Esophagus muscularis mucosa (tissue), 4 donors: ENCODE measurements around the gene ETFDH. TPM values are rescaled to one million over a fixed set of nuclear protein-coding genes. Genes with fewer than 3 reads are reported as not detected.
A peak's percentile ranks its signal among the peaks of the same experiment; 100 is the strongest.

Source experiments
- DNase-seq: peaks from one replicate; pipeline ENCODE4 v3.0.0-alpha.2; 2017; ENCODE audit errors: extremely low spot score
- H3K27ac ChIP-seq, 4 donors: fragments of 200-600 bp; sonication (generic); replicated peaks in 1 of 4; 1 replicate in 3 of 4; 2 replicates in 1 of 4; pipeline ENCODE4 v1.5.1; 2016 to 2019; ENCODE audit warnings: mild to moderate bottlenecking in 1 of 4
- H3K27me3 ChIP-seq, 4 donors: fragments of 200-600 bp; sonication (generic); one replicate each; pipeline versions ENCODE4 v1.5.1 to v1.6.0; 2016 to 2019
- H3K36me3 ChIP-seq, 4 donors: fragments of 200-600 bp; sonication (generic); one replicate each; pipeline ENCODE4 v1.5.1; 2016 to 2019
- H3K4me1 ChIP-seq, 4 donors: fragments of 200-600 bp; sonication (generic); one replicate each; pipeline ENCODE4 v1.5.1; 2016 to 2019
- H3K4me3 ChIP-seq, 4 donors: fragments of 200-600 bp; sonication (generic); 1 replicate in 2 of 4; 2 replicates in 2 of 4; pipeline ENCODE4 v1.5.1; 2016 to 2019; ENCODE audit warnings: mild to moderate bottlenecking in 4 of 4, moderate library complexity in 1 of 4
- H3K9me3 ChIP-seq, 4 donors: fragments of 200-600 bp; sonication (generic); 1 replicate in 3 of 4; 2 replicates in 1 of 4; pipeline ENCODE4 v1.5.1; 2016 to 2019
- EP300 ChIP-seq: sonication (generic); formaldehyde crosslinking; IDR thresholded peaks from one replicate; pipeline ENCODE4 v1.6.1; 2017; ENCODE audit warnings: antibody characterized with exemption
- POLR2A ChIP-seq: fragments of 450-650 bp; IDR thresholded peaks from one replicate; pipeline ENCODE4 v1.6.1; 2017; ENCODE audit warnings: antibody characterized with exemption, moderate library complexity, mild to moderate bottlenecking, low read depth
- POLR2AphosphoS5 ChIP-seq, 2 donors: sonication (generic); formaldehyde crosslinking; IDR thresholded peaks; one replicate each; pipeline ENCODE4 v1.6.1; 2017; ENCODE audit warnings: antibody characterized with exemption in 2 of 2
- WGBS: methylation state at CpG from one replicate; pipeline ENCODE4 v1.1.5; 2018; 5-methylcytosine and 5-hydroxymethylcytosine counted together
- intact Hi-C: fragments of 100-400 bp; cut with DNase I; formaldehyde crosslinking; loops from one replicate; pipeline ENCODE4 v1.15.1; 2023
- total RNA-seq, 4 donors: library from RNA; depleted of rRNA; stranded (reverse); fragments of >200 nt; gene quantifications; one replicate each; pipeline versions ENCODE4 v1.1.0 to v1.2.1, GENCODE V29; 2016
- TF ChIP-seq, protein P1 (sequence below), 3 experiments: fragments of 200-600 bp in 2 of 3; fragments of 450-650 bp in 1 of 3; sonication (generic) in 2 of 3; IDR thresholded peaks; one replicate each; pipeline ENCODE4 v1.5.1; 2017 to 2019; ENCODE audit warnings: antibody characterized with exemption in 3 of 3, mild to moderate bottlenecking in 2 of 3, moderate library complexity in 1 of 3

ETFDH gene
- total RNA-seq, 4 donors from 2014 or later, result 33.4 to 40.1 (median 35.6) TPM

DNA sequence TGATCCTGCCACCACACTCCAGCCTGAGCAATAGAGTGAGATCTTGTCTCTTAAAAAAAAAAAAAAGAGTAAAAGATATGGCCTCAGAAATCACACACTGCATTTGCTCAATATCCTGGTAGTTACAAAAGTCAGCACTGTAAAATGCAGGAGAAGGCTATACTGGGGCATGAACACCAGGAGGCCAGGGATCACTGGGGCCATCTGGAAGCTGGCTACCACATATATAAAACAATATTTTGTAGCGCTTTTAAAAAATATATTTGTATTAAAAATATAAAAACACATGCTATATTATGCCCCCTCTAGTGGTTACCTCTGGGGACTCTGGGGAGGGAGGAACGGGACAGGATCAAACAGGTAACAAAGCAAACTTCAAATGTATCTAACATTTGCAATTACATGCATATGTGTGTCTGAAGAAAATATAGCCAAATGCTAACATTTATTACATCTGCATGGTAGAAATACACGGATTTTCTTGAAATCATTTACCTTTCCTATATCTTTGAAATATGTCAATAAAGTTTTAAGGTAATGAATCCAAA, 4.4 kb upstream of the ETFDH start:
- WGBS, result 78% methylated on average over 3 of the region's 3 CpGs
- H3K9me3 ChIP-seq, result no peaks in the 10 kb centered on the region
- TF ChIP-seq, protein P1, sequence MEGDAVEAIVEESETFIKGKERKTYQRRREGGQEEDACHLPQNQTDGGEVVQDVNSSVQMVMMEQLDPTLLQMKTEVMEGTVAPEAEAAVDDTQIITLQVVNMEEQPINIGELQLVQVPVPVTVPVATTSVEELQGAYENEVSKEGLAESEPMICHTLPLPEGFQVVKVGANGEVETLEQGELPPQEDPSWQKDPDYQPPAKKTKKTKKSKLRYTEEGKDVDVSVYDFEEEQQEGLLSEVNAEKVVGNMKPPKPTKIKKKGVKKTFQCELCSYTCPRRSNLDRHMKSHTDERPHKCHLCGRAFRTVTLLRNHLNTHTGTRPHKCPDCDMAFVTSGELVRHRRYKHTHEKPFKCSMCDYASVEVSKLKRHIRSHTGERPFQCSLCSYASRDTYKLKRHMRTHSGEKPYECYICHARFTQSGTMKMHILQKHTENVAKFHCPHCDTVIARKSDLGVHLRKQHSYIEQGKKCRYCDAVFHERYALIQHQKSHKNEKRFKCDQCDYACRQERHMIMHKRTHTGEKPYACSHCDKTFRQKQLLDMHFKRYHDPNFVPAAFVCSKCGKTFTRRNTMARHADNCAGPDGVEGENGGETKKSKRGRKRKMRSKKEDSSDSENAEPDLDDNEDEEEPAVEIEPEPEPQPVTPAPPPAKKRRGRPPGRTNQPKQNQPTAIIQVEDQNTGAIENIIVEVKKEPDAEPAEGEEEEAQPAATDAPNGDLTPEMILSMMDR (IDR thresholded peaks at IDR 0.05), result peak in 2 of 3 experiments; percentile 13 to 32
- TF ChIP-seq POLR2AphosphoS5 (IDR thresholded peaks at IDR 0.05), result no peak
- TF ChIP-seq POLR2A, result no peak
- TF ChIP-seq EP300, result no peak
- DNase-seq, result no peak
- H3K4me3 ChIP-seq, result no peak overlapping the region
- no peaks in the 10 kb centered on the region for H3K27me3 ChIP-seq
- H3K36me3 ChIP-seq, result no peaks in the 10 kb centered on the region
- H3K4me1 ChIP-seq, result peaks cover 7 to 15% (median 12%) of the 10 kb centered on the region in 4 donors
- no peak overlapping the region for H3K27ac ChIP-seq
- intact Hi-C loops, result no loop called here

DNA sequence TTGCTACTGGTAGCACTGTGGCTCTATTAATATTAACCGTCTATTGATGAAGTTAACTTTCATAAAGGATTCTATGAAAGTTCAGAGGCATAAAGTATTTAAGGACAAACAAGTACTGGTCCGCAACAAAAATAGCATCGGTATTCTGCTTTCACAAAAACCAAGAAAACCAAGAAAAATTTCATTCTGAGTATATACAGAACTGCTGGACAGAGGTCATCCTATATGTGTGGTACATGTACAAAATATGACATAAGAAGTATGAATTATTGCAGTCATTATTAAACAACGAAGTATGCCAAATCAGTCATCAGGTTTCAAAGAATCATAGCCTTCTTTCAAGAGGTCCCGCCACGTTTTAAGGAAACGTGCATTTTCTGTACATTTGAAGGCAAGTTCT, 2.8 kb upstream of the ETFDH start:
- 86% methylated on average over 7 of the region's 7 CpGs for WGBS
- Histone ChIP-seq H3K9me3 (no peaks in the 10 kb centered on the region), H3K36me3 (no peaks in the 10 kb centered on the region), H3K27ac (no peak overlapping the region), H3K27me3 (no peaks in the 10 kb centered on the region), H3K4me1 (peaks cover 11 to 30% (median 25%) of the 10 kb centered on the region in 4 donors), H3K4me3 (no peak overlapping the region)
- DNase-seq, result no peak
- intact Hi-C loops, result no loop called here
- TF ChIP-seq EP300 (no peak), POLR2A (no peak), POLR2AphosphoS5 (IDR thresholded peaks at IDR 0.05) (no peak)
- TF ChIP-seq, protein P1 (IDR thresholded peaks at IDR 0.05), result no peak

DNA sequence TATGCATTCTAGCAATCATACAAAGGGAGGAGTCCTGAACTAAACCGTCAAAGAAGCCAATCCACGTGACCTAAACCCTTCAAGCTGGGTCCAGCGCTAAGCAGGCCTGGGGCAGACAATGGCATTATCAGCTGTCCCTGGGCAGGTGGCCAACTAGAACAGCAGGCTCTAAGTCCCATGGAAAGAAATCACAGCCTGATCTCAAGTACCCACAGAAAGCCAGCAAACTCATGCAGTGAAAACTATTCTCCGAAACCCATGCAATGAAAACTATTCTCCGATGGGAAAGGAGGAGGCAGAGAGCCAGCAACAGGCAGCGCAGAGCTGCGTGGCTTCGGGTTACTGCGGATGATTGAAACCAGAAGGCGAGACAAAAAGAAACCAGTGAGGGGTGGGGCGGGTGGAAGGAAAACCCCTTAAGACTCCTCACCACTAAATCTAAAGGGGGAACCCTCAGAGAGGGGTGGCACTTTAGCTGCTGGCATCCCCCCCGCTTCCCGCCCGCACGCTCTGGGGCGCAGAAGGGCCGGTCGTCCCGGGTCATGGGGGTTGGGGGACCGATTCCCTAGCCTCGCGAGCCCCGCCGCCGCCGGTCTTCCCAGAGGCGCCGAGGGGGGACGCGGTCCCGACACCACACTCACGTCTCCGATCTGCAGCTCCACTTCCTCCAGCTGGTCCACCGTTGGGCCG, 976 bp upstream of the ETFDH start:
- under 1% methylated on average over 12 of the region's 35 CpGs for WGBS
- Histone ChIP-seq H3K27me3 (no peaks in the 10 kb centered on the region), H3K9me3 (no peaks in the 10 kb centered on the region), H3K36me3 (no peaks in the 10 kb centered on the region), H3K4me1 (peaks cover 11 to 33% (median 28%) of the 10 kb centered on the region in 4 donors), H3K4me3 (peak overlapping the region; percentile 79 to 88 (median 80)), H3K27ac (peak overlapping the region; percentile 93 to 97 (median 95))
- intact Hi-C loops, result loop anchor here (5.0 kb wide), 1 partner anchor 96 kb away; the partner anchor contains the start of gene FNIP2
- TF ChIP-seq POLR2AphosphoS5 (IDR thresholded peaks at IDR 0.05) (peak in 1 of 2 donors; percentile 33), POLR2A (no peak), EP300 (no peak)
- no peak for DNase-seq

DNA sequence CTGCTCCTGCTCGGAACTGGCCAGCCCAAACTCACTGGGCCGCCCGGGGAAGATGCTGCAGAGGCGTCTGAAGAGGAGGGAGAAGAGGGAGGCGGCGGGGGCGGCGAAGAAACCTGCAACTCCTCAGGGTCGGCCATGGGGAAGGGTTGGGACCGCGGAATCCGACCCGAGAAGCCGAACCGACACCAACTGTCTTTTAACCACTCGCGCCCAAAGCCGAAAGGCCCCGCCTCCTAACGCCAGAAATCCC, 506 bp upstream of the ETFDH start, which contains the start of gene C4orf46:
C4orf46 (minus strand) TSS at position 223 of the 250 bp plus-strand sequence; CDS start at position 137, 86 bp downstream.
- H3K36me3 ChIP-seq, result no peaks in the 10 kb centered on the region
- H3K27me3 ChIP-seq, result no peaks in the 10 kb centered on the region
- DNase-seq, result peak; percentile 92
- intact Hi-C loops, result loop anchor here (5.0 kb wide), 1 partner anchor 96 kb away; the partner anchor contains the start of gene FNIP2
- TF ChIP-seq, protein P1 (IDR thresholded peaks at IDR 0.05), result no peak
- TF ChIP-seq POLR2AphosphoS5 (IDR thresholded peaks at IDR 0.05), result no peak
- TF ChIP-seq POLR2A, result no peak
- no peak for TF ChIP-seq EP300
- H3K4me3 ChIP-seq, result peak within 1 kb of the TSS; percentile 79 to 88 (median 80)
- H3K4me1 ChIP-seq, result peaks cover 11 to 33% (median 30%) of the 10 kb centered on the region in 4 donors
- H3K27ac ChIP-seq, result peak within 1 kb of the TSS; percentile 93 to 97 (median 95)
- no peaks in the 10 kb centered on the region for H3K9me3 ChIP-seq
- WGBS, result 2% methylated on average over 13 of the region's 20 CpGs

DNA sequence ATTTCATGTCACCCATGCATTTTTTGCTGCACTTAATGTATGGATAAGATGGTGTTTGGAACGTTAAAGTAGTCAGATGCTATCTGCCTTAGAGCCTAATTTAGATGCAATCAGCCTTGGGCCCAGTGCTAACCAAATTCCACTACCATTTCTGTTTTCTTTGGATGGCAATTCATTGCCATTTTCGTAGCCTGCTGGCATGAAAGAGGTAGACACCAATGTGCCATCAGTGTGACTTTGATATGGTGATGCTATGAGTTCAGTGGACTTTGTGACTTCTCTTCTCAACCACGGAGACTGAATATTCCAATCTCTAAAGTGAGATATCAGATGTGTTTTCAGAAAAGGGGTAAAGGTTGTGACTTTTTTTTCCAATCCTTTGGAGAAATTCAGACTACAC, 1.5 kb downstream of the ETFDH start:
- TF ChIP-seq POLR2A (no peak), POLR2AphosphoS5 (IDR thresholded peaks at IDR 0.05) (no peak), EP300 (no peak)
- TF ChIP-seq, protein P1 (IDR thresholded peaks at IDR 0.05), result no peak
- intact Hi-C loops, result loop anchor here (5.0 kb wide), 1 partner anchor 94 kb away; the partner anchor contains the start of gene FNIP2
- H3K36me3 ChIP-seq, result no peaks in the 10 kb centered on the region
- no peaks in the 10 kb centered on the region for H3K27me3 ChIP-seq
- DNase-seq, result no peak
- no peak overlapping the region for H3K27ac ChIP-seq
- H3K4me1 ChIP-seq, result peaks cover 13 to 33% (median 30%) of the 10 kb centered on the region in 4 donors
- H3K4me3 ChIP-seq, result no peak overlapping the region
- H3K9me3 ChIP-seq, result no peaks in the 10 kb centered on the region
- 89% methylated on average over 3 of the region's 3 CpGs for WGBS
